ENCODE measurements around the gene DOK5.

DOK5 gene

DNA sequence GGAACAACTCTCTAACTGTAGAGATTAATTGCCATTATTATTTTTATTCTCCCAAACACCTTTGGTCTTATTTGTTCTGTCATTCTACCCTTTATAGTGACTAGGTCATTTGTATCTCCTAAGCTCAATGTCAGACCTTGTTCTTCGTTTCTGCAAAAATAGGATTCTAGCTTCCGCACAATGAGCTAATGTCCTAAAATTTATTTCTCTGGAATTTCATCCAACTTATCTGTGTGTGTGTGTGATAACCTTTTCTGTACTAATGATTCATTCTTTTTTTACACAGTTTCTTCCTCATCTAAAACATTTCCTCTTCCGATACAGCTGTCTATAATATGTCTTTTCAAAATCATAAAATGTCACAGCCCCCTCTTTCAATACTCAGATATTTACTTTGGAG lies 84.5 kb downstream of the DOK5 start:
- TF ChIP-seq, protein P1, sequence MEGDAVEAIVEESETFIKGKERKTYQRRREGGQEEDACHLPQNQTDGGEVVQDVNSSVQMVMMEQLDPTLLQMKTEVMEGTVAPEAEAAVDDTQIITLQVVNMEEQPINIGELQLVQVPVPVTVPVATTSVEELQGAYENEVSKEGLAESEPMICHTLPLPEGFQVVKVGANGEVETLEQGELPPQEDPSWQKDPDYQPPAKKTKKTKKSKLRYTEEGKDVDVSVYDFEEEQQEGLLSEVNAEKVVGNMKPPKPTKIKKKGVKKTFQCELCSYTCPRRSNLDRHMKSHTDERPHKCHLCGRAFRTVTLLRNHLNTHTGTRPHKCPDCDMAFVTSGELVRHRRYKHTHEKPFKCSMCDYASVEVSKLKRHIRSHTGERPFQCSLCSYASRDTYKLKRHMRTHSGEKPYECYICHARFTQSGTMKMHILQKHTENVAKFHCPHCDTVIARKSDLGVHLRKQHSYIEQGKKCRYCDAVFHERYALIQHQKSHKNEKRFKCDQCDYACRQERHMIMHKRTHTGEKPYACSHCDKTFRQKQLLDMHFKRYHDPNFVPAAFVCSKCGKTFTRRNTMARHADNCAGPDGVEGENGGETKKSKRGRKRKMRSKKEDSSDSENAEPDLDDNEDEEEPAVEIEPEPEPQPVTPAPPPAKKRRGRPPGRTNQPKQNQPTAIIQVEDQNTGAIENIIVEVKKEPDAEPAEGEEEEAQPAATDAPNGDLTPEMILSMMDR (IDR thresholded peaks at IDR 0.05; ENCODE audit: low read depth, low read length, missing control alignments): no peak
- H3K4me3 ChIP-seq (replicated peaks; ENCODE audit: low read depth, low read length): no peak overlapping the region
- no peak for DNase-seq (ENCODE audit: extremely low read depth, low read depth)

DNA sequence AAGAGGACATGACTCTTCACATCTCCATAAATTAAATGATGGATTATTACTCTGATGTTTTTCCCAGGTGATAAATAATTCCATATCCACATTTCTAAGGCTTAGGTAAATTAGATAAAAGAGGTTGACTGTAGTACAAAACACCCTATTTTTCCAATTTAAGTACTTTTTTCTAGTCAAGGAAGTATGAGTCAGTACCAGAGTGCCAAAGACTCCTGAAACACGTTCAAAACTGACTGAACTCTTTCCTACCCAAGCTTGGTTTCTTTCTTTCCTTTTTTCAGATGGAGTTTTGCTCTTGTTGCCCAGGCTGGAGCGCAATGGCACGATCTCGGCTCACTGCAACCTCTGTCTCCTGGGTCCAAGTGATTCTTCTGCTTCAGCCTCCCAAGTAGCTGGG lies 85.0 kb downstream of the DOK5 start:
- no peak for DNase-seq (ENCODE audit: extremely low read depth, low read depth)
- H3K4me3 ChIP-seq (replicated peaks; ENCODE audit: low read depth, low read length): no peak overlapping the region
- TF ChIP-seq, protein P1 (IDR thresholded peaks at IDR 0.05; ENCODE audit: low read depth, low read length, missing control alignments): no peak

DNA sequence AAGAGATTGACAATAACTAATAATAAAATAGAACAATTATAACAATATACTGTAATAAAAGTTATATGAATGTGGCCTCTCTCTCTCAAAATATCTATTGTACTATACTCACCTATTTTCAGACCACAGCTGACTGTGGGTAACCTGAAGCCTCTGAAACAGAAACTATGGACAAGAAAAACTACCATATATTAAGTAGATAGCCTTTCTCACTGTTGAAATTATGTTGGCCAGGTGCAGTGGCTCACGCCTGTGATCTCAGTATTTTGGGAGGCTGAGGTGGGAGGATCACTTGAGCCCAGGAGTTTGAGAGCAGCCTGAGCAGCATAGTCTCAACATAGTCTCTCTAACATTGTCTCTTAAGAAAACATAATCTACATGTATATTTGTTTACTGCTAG lies 89.9 kb downstream of the DOK5 start:
- no peak for DNase-seq (ENCODE audit: extremely low read depth, low read depth)
- TF ChIP-seq, protein P1 (IDR thresholded peaks at IDR 0.05; ENCODE audit: low read depth, low read length, missing control alignments): no peak

DNA sequence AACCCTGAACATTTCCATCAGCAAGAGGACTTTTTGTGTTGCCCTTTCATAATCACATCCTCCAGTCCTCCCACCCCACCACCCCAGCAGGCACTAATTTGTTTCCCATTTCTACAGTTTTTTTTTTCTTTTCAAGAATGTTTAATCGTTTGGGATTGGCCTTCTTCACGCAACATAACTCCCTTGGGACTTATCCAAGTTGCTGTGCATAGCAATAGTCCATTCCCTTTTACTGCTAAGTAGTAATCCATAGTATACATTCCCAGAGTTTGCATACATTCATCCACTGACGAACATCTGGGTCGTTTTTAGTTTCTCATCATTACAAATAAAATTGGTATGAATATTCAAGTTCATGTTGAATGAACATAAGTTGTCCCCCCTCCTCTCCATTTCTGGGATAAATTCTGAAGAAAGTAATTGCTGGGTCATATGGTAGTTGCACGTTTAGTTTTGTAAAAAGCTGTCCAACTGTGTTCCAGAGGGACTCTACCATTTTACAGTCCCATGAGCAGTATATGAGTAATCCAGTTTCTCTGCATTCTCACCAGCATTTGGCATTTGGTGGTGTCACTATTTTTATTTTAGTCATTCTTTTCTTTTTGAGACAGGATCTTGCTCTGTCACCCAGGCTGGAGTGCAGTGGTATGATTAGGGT lies 90.8 kb downstream of the DOK5 start:
- no peak for DNase-seq (ENCODE audit: extremely low read depth, low read depth)
- no peak overlapping the region for H3K4me3 ChIP-seq (replicated peaks; ENCODE audit: low read depth, low read length)
- TF ChIP-seq, protein P1 (IDR thresholded peaks at IDR 0.05; ENCODE audit: low read depth, low read length, missing control alignments): no peak

More for the DNA sequence above, 89.9 kb downstream of the DOK5 start:
- no peak overlapping the region for H3K4me3 ChIP-seq (replicated peaks; ENCODE audit: low read depth, low read length)

DNA sequence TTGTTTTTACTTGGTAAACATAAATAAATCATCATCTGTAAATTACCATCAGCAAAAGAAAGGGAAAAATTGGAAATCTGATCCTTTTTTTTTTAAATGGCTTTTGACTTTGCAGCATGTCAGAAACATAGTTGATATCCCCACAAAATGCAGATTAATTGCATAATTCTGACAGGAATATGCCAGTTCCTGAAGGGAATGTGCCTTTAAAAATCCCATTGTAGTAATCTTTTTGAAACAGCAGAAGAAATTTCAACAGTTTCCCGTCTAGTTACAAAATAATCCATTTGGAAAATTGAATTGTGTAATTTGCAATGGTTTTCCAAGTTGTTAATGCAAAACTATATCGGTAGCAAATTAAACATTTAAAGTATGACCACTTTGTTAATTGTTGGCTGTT lies 95.2 kb downstream of the DOK5 start:
- no peak overlapping the region for H3K4me3 ChIP-seq (replicated peaks; ENCODE audit: low read depth, low read length)
- DNase-seq (ENCODE audit: extremely low read depth, low read depth): no peak
- TF ChIP-seq, protein P1 (IDR thresholded peaks at IDR 0.05; ENCODE audit: low read depth, low read length, missing control alignments): no peak

DNA sequence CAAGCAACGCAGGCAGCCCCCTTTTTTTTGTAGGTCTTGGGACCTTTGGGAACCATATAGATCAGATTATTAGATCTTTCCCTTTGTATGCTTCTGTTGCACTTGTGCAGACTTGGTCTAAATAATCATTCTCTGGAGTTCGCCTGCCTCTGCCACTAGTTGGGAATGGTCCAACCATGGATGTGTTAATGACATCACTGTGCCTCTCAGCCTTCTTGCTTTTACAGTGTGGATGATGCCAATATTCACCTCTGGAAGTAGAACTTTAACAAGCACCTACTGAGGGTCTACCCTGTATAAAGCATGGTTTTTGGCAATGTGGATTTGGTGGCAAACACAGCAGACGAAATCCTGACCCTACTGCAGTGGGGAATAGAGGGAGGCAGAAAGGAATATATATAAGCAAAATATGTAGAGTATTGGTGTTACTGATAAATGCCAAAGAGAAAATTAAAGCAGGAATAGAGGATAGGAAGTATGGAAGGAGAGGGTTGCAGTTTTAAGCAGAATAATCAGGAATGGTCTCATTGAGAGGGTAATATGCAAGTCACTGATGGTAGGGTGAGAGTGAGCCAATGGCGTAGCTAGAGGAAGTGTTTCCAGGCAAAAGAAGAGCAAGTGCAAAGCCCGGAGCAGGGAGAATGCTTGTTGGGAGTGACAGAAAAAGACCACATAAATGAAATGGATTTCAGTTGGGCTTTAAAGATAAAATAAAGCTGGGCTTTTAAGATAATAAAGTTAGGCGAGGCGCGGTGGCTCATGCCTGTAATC lies 97.5 kb downstream of the DOK5 start:
- TF ChIP-seq, protein P1 (IDR thresholded peaks at IDR 0.05; ENCODE audit: low read depth, low read length, missing control alignments): no peak
- no peak for DNase-seq (ENCODE audit: extremely low read depth, low read depth)

More for the DNA sequence above, 97.5 kb downstream of the DOK5 start:
- H3K4me3 ChIP-seq (replicated peaks; ENCODE audit: low read depth, low read length): no peak overlapping the region

All from HFF-Myc (cell line).